B cell (primary cell): ENCODE measurements around the gene MVK.

Source experiments
- CTCF ChIP-seq: fragments of 200-600 bp; IDR thresholded peaks from one replicate; pipeline ENCODE4 v1.8.0; 2022; ENCODE audit warnings: antibody characterized with exemption, mild to moderate bottlenecking
- EZH2 ChIP-seq: IDR thresholded peaks from 2 replicates; pipeline ENCODE4 v1.6.1; 2012; ENCODE audit warnings: borderline replicate concordance, low read depth, mild to moderate bottlenecking, moderate library complexity, low read length; ENCODE audit not compliant: insufficient read depth, poor library complexity, severe bottlenecking

- TF ChIP-seq EZH2 (no peak), CTCF (no peak)
Observed at GRCh38 chr12:109598428-109598854, 24.8 kb downstream of the MVK start.
